Hepatocyte (in vitro differentiated cells): ENCODE data around the gene LAMB3.
A peak's percentile ranks its signal among the peaks of the same experiment; 100 is the strongest.

Experiments used
- CTCF ChIP-seq: fragments of 200-600 bp; sonication (generic); IDR thresholded peaks from 2 replicates; pipeline ENCODE4 v1.5.1; 2016; ENCODE audit warnings: antibody characterized with exemption, mild to moderate bottlenecking; ENCODE audit not compliant: poor library complexity
- EZH2 ChIP-seq: fragments of 200-600 bp; sonication (generic); IDR thresholded peaks from 2 replicates; pipeline ENCODE4 v1.6.1; 2016; ENCODE audit warnings: antibody characterized with exemption, mild to moderate bottlenecking, borderline replicate concordance
- EZH2phosphoT487 ChIP-seq: fragments of 200-600 bp; sonication (generic); IDR thresholded peaks from one replicate; pipeline ENCODE4 v1.6.1; 2018; ENCODE audit warnings: antibody characterized with exemption, mild to moderate bottlenecking, low read depth, moderate library complexity; ENCODE audit not compliant: unreplicated experiment, severe bottlenecking

DNA sequence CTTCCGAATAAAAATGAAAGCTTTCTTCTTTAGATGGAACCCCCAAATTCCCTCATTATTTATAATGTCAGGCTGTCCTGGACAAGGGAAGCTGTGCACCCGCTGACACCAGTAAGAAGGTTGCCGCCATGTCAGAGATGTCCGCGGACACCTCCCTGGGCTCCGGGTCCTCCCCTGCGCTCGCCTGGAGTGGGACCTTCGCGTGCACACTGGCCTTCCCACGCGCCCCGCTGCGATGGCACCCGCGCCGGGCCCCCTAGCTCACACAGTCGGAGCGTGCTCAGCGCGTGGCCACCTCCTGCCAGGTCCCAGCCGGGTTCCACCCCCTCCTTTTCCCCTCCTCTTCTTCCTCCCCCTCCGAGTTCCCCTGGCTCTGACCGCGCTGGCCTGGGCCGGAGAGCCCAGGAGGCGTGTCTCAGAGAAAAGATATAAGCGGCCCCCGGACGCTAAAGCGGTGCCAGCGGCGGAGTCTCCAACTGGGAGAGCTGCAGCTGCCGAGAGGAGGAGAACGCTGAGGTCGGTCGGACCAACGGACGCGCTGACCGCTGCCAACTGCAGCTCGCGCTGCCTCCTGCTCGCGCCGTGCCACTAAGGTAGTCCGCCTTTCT is 22.8 kb upstream of the LAMB3 start, which contains the start of gene G0S2:
- TF ChIP-seq CTCF = no peak
- no peak for TF ChIP-seq EZH2
- peak; percentile 94 for TF ChIP-seq EZH2phosphoT487
